ENCODE measurements around the gene TTC39A. TPM values are rescaled to one million over a fixed set of nuclear protein-coding genes. Genes with fewer than 3 reads are reported as not detected.
"Not testable (repeated sequence)": the region's sequence is repeated elsewhere in the genome, so short reads cannot be mapped to it uniquely, and the experiment has no call there.

The TTC39A gene
- total RNA-seq, 1 experiment from 2014 or later, result not detected

GRCh38 chr1:51329443-51330325, 678 bp downstream of the TTC39A start:
- Histone ChIP-seq H3K9me3 (ENCODE audit: low read length) (no peaks in the 10 kb centered on the region), H4K20me1 (ENCODE audit: insufficient read depth, low read depth, low read length) (no peaks in the 10 kb centered on the region), H3K79me2 (ENCODE audit: low read length) (no peaks in the 10 kb centered on the region), H3K9ac (ENCODE audit: low read length) (no peak overlapping the region), H3K36me3 (ENCODE audit: insufficient read depth, low read length) (no peaks in the 10 kb centered on the region), H3K4me2 (ENCODE audit: low read depth, low read length, poor library complexity, severe bottlenecking) (no peak overlapping the region), H3K4me3 (ENCODE audit: low read length) (no peak overlapping the region), H2AFZ (ENCODE audit: low read length) (no peak overlapping the region), H3K27ac (ENCODE audit: low read length) (no peak overlapping the region), H3K4me1 (ENCODE audit: low read length) (peaks cover 11% of the 10 kb centered on the region), H3K9me2 (replicated peaks; ENCODE audit: insufficient read depth, low read length) (no peaks in the 10 kb centered on the region), H3K27me3 (ENCODE audit: low read length) (no peaks in the 10 kb centered on the region)
- no peak for DNase-seq

GRCh38 chr1:51328926-51329325, 1.4 kb downstream of the TTC39A start:
- Histone ChIP-seq H2AFZ (ENCODE audit: low read length) (no peak overlapping the region), H3K4me1 (ENCODE audit: low read length) (peaks cover 11% of the 10 kb centered on the region), H3K9ac (ENCODE audit: low read length) (no peak overlapping the region), H3K27ac (ENCODE audit: low read length) (no peak overlapping the region), H3K9me2 (replicated peaks; ENCODE audit: insufficient read depth, low read length) (no peaks in the 10 kb centered on the region), H3K79me2 (ENCODE audit: low read length) (no peaks in the 10 kb centered on the region), H3K36me3 (ENCODE audit: insufficient read depth, low read length) (no peaks in the 10 kb centered on the region), H3K9me3 (ENCODE audit: low read length) (no peaks in the 10 kb centered on the region), H3K4me3 (ENCODE audit: low read length) (no peak overlapping the region), H4K20me1 (ENCODE audit: insufficient read depth, low read depth, low read length) (no peaks in the 10 kb centered on the region), H3K27me3 (ENCODE audit: low read length) (no peaks in the 10 kb centered on the region), H3K4me2 (ENCODE audit: low read depth, low read length, poor library complexity, severe bottlenecking) (no peak overlapping the region)
- no peak for DNase-seq

GRCh38 chr1:51328279-51328678, 2.1 kb downstream of the TTC39A start:
- peaks cover 11% of the 10 kb centered on the region for H3K4me1 ChIP-seq (ENCODE audit: low read length)
- H3K9me3 ChIP-seq (ENCODE audit: low read length), result no peaks in the 10 kb centered on the region
- no peak overlapping the region for H3K4me3 ChIP-seq (ENCODE audit: low read length)
- no peak for DNase-seq
- no peak overlapping the region for H3K4me2 ChIP-seq (ENCODE audit: low read depth, low read length, poor library complexity, severe bottlenecking)
- no peak overlapping the region for H3K27ac ChIP-seq (ENCODE audit: low read length)
- no peaks in the 10 kb centered on the region for H3K79me2 ChIP-seq (ENCODE audit: low read length)
- H3K36me3 ChIP-seq (ENCODE audit: insufficient read depth, low read length), result no peaks in the 10 kb centered on the region
- H3K27me3 ChIP-seq (ENCODE audit: low read length), result no peaks in the 10 kb centered on the region
- H4K20me1 ChIP-seq (ENCODE audit: insufficient read depth, low read depth, low read length), result no peaks in the 10 kb centered on the region
- H3K9ac ChIP-seq (ENCODE audit: low read length), result no peak overlapping the region
- H2AFZ ChIP-seq (ENCODE audit: low read length), result no peak overlapping the region
- no peaks in the 10 kb centered on the region for H3K9me2 ChIP-seq (replicated peaks; ENCODE audit: insufficient read depth, low read length)

- Histone ChIP-seq H3K9me3 (ENCODE audit: low read length) (no peaks in the 10 kb centered on the region), H3K79me2 (ENCODE audit: low read length) (no peaks in the 10 kb centered on the region), H2AFZ (ENCODE audit: low read length) (no peak overlapping the region), H3K4me1 (ENCODE audit: low read length) (peaks cover 11% of the 10 kb centered on the region), H3K4me2 (ENCODE audit: low read depth, low read length, poor library complexity, severe bottlenecking) (no peak overlapping the region), H3K9me2 (replicated peaks; ENCODE audit: insufficient read depth, low read length) (no peaks in the 10 kb centered on the region), H3K36me3 (ENCODE audit: insufficient read depth, low read length) (no peaks in the 10 kb centered on the region), H3K9ac (ENCODE audit: low read length) (no peak overlapping the region), H3K27me3 (ENCODE audit: low read length) (no peaks in the 10 kb centered on the region), H3K4me3 (ENCODE audit: low read length) (no peak overlapping the region), H3K27ac (ENCODE audit: low read length) (no peak overlapping the region), H4K20me1 (ENCODE audit: insufficient read depth, low read depth, low read length) (no peaks in the 10 kb centered on the region)
- no peak for DNase-seq
Observed at GRCh38 chr1:51327386-51327785, 3.0 kb downstream of the TTC39A start.

GRCh38 chr1:51326839-51327238, 3.5 kb downstream of the TTC39A start:
- Histone ChIP-seq H3K36me3 (ENCODE audit: insufficient read depth, low read length) (no peaks in the 10 kb centered on the region), H2AFZ (ENCODE audit: low read length) (no peak overlapping the region), H3K9me2 (replicated peaks; ENCODE audit: insufficient read depth, low read length) (no peaks in the 10 kb centered on the region), H3K79me2 (ENCODE audit: low read length) (no peaks in the 10 kb centered on the region), H3K4me2 (ENCODE audit: low read depth, low read length, poor library complexity, severe bottlenecking) (no peak overlapping the region), H3K4me3 (ENCODE audit: low read length) (no peak overlapping the region), H3K9ac (ENCODE audit: low read length) (no peak overlapping the region), H3K27me3 (ENCODE audit: low read length) (no peaks in the 10 kb centered on the region), H3K9me3 (ENCODE audit: low read length) (no peaks in the 10 kb centered on the region), H3K27ac (ENCODE audit: low read length) (no peak overlapping the region), H4K20me1 (ENCODE audit: insufficient read depth, low read depth, low read length) (no peaks in the 10 kb centered on the region), H3K4me1 (ENCODE audit: low read length) (peaks cover 11% of the 10 kb centered on the region)
- no peak for DNase-seq

- no peaks in the 10 kb centered on the region for H3K79me2 ChIP-seq (ENCODE audit: low read length)
- H3K36me3 ChIP-seq (ENCODE audit: insufficient read depth, low read length), result no peaks in the 10 kb centered on the region
- H3K9me2 ChIP-seq (replicated peaks; ENCODE audit: insufficient read depth, low read length), result no peaks in the 10 kb centered on the region
- H4K20me1 ChIP-seq (ENCODE audit: insufficient read depth, low read depth, low read length), result no peaks in the 10 kb centered on the region
- no peaks in the 10 kb centered on the region for H3K27me3 ChIP-seq (ENCODE audit: low read length)
- H3K4me2 ChIP-seq (ENCODE audit: low read depth, low read length, poor library complexity, severe bottlenecking), result no peak overlapping the region
- no peak overlapping the region for H3K27ac ChIP-seq (ENCODE audit: low read length)
- no peaks in the 10 kb centered on the region for H3K9me3 ChIP-seq (ENCODE audit: low read length)
- DNase-seq, result no peak
- no peak overlapping the region for H3K4me3 ChIP-seq (ENCODE audit: low read length)
- H3K9ac ChIP-seq (ENCODE audit: low read length), result no peak overlapping the region
- H3K4me1 ChIP-seq (ENCODE audit: low read length), result peaks cover 5% of the 10 kb centered on the region
- H2AFZ ChIP-seq (ENCODE audit: low read length), result no peak overlapping the region
Observed at GRCh38 chr1:51325878-51326755, 4.2 kb downstream of the TTC39A start.

- Histone ChIP-seq H3K27me3 (ENCODE audit: low read length) (no peaks in the 10 kb centered on the region), H3K9ac (ENCODE audit: low read length) (no peak overlapping the region), H3K36me3 (ENCODE audit: insufficient read depth, low read length) (no peaks in the 10 kb centered on the region), H2AFZ (ENCODE audit: low read length) (no peak overlapping the region), H3K4me3 (ENCODE audit: low read length) (no peak overlapping the region), H3K79me2 (ENCODE audit: low read length) (no peaks in the 10 kb centered on the region), H3K4me2 (ENCODE audit: low read depth, low read length, poor library complexity, severe bottlenecking) (no peak overlapping the region), H3K27ac (ENCODE audit: low read length) (no peak overlapping the region), H3K9me2 (replicated peaks; ENCODE audit: insufficient read depth, low read length) (no peaks in the 10 kb centered on the region), H4K20me1 (ENCODE audit: insufficient read depth, low read depth, low read length) (no peaks in the 10 kb centered on the region), H3K4me1 (ENCODE audit: low read length) (no peaks in the 10 kb centered on the region), H3K9me3 (ENCODE audit: low read length) (no peaks in the 10 kb centered on the region)
- no peak for DNase-seq
Observed at GRCh38 chr1:51325391-51325790, 5.0 kb downstream of the TTC39A start.

- H3K9ac ChIP-seq (ENCODE audit: low read length); H4K20me1 ChIP-seq (ENCODE audit: insufficient read depth, low read depth, low read length); H3K4me1 ChIP-seq (ENCODE audit: low read length); H3K79me2 ChIP-seq (ENCODE audit: low read length); H2AFZ ChIP-seq (ENCODE audit: low read length); H3K4me2 ChIP-seq (ENCODE audit: low read depth, low read length, poor library complexity, severe bottlenecking); H3K36me3 ChIP-seq (ENCODE audit: insufficient read depth, low read length); H3K27ac ChIP-seq (ENCODE audit: low read length); H3K4me3 ChIP-seq (ENCODE audit: low read length); H3K27me3 ChIP-seq (ENCODE audit: low read length); DNase-seq; H3K9me3 ChIP-seq (ENCODE audit: low read length); H3K9me2 ChIP-seq (replicated peaks; ENCODE audit: insufficient read depth, low read length): not testable (repeated sequence)
Observed at GRCh38 chr1:51325011-51325385, 5.4 kb downstream of the TTC39A start.

Measured in Karpas-422 (cell line).